HG02970 (cell line): Measurements from ENCODE around the gene CLCNKA.
"Not testable (repeated sequence)": the region's sequence is repeated elsewhere in the genome, so short reads cannot be mapped to it uniquely, and the experiment has no call there.

ENCODE experiments used
- ATAC-seq: cut with Tn5 transposase; IDR thresholded peaks from one replicate; pipeline ENCODE4 v1.9.1; 2021; ENCODE audit warnings: mild to moderate bottlenecking, moderate library complexity, moderate number of reproducible peaks; ENCODE audit not compliant: unreplicated experiment, low FRiP score

The CLCNKA gene

GRCh38 chr1:16015960-16016901, 5.6 kb upstream of the CLCNKA start:
- no peak for ATAC-seq

- no peak for ATAC-seq
Measured at GRCh38 chr1:16017076-16017460, 4.8 kb upstream of the CLCNKA start.

- ATAC-seq: no peak
Measured at GRCh38 chr1:16017461-16018303, 4.2 kb upstream of the CLCNKA start, which contains the start of gene HSPB7. Gene HSPB7 (minus strand): TSS chr1:16018043. CDS start chr1:16017963, 80 bp downstream.

- no peak for ATAC-seq
Measured at GRCh38 chr1:16018308-16018707, 3.5 kb upstream of the CLCNKA start.

GRCh38 chr1:16018749-16019643, 2.8 kb upstream of the CLCNKA start:
- no peak for ATAC-seq

GRCh38 chr1:16019644-16020277, 2.1 kb upstream of the CLCNKA start:
- ATAC-seq: no peak

- no peak for ATAC-seq
Measured at GRCh38 chr1:16020325-16020724, 1.5 kb upstream of the CLCNKA start.

DNA sequence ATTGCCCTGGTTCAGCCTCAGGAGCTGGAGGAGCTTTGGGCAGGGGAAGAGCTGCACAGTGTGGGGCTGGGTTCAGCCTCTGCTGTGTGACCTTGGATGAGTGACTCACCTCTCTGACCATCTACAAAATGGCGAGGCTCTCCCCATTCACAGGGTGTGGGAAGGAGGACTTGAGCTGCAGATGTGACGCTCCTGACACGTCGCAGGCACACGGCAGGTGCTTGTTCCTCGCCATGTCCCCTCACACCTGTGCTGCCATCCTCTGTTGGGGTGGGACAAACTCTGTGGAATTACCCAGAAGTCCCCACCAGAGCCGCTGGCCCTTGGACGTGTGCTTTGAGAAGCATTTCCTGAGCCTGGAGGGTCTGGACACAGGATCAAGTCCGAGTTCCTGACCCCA, 958 bp upstream of the CLCNKA start:
- ATAC-seq: not testable (repeated sequence)

GRCh38 chr1:16022393-16022792, 557 bp downstream of the CLCNKA start:
- no peak for ATAC-seq

- ATAC-seq: no peak
Measured at GRCh38 chr1:16023050-16023653, 1.3 kb downstream of the CLCNKA start.

DNA sequence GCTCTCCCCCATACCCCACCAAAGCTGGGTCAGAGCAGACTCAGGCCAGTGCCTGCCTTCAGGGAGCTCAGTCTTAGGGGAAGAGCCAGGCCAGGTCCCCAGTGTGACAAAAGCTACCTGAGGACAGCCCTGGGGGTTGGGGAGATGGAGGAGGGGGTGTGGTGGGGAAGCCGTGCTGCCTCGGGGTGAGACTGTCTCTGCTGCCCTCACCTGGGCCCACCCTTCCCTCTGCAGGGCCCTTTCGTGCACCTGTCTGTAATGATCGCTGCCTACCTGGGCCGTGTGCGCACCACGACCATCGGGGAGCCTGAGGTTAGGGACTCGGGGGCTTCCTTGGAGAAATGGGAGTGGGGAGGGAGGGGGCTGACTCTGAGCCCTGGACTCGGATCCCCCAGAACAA, 4.5 kb downstream of the CLCNKA start:
- not testable (repeated sequence) for ATAC-seq

- ATAC-seq: no peak
Measured at GRCh38 chr1:16026723-16027484, 5.1 kb downstream of the CLCNKA start.

DNA sequence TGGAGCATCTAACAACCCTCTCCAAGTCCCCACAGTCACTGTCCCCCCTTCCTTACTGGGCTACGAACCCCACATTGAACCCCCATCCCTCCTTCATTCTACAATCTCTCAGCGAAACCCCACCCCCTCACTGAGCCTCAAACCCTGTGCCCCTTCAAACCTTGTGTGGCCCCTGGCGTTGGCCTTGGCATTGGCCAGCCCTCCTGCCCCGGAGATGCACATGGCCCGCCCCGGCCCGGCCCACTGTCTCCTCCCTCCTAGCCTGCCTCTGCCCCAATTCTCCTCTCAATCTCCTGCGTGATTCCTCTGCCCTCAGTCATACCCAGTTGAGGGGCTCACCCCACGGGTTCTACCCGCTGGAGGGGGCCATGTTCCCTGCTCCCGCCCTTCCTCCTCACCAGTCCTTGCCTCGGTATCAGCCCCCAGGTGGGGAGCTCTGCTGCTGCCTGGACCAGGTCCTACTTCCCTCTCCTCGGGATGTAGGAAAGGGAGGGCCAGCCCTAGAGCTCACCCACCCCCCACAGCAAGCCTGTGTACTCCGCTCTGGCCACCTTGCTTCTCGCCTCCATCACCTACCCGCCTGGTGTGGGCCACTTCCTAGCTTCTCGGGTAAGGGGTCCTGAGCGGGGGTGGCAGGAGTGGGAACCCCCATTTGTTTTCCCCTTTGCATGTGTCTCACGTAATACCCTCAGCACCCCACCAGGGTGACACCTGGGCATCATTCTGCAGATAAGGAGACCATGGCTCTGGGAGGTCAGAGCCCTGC, 6.6 kb downstream of the CLCNKA start:
- ATAC-seq: no peak

DNA sequence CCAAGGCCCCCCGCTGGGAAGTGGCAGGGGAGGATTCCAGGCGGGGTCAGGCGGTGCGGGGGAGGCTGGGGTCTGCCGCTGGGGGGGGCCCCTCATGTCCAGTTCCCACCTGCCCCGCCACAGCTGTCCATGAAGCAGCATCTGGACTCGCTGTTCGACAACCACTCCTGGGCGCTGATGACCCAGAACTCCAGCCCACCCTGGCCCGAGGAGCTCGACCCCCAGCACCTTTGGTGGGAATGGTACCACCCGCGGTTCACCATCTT, 7.1 kb downstream of the CLCNKA start:
- not testable (repeated sequence) for ATAC-seq

- no peak for ATAC-seq
Measured at GRCh38 chr1:16029288-16029687, 7.5 kb downstream of the CLCNKA start.

GRCh38 chr1:16031551-16031950, 9.7 kb downstream of the CLCNKA start:
- no peak for ATAC-seq

- ATAC-seq: no peak
Measured at GRCh38 chr1:16032388-16033102, 10.7 kb downstream of the CLCNKA start.
